ENCODE data around the gene APOL3.
A peak's percentile ranks its signal among the peaks of the same experiment; 100 is the strongest.
"Not testable (repeated sequence)": the region's sequence is repeated elsewhere in the genome, so short reads cannot be mapped to it uniquely, and the experiment has no call there.

Gene APOL3

DNA sequence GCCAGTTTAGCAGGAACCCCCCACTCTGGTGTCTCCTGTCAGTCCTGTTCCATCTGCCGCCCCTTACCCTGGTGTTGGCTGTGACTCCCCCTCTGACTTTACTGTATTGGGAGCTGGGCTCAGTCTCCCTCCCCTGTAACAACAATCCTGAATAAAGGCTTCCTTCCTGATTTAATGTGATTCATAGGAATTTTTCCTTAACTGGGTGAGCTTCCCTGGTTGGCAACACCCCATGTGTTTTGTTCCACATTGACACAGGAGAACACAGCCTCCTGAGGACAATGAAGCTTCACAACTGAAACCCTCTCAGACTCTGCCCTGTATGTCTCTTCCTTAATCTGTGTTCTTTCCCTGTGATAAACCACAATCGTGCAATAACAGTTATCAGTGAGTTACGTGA is 32.6 kb upstream of the APOL3 start:
- no peak for DNase-seq (ENCODE audit: low spot score)

DNA sequence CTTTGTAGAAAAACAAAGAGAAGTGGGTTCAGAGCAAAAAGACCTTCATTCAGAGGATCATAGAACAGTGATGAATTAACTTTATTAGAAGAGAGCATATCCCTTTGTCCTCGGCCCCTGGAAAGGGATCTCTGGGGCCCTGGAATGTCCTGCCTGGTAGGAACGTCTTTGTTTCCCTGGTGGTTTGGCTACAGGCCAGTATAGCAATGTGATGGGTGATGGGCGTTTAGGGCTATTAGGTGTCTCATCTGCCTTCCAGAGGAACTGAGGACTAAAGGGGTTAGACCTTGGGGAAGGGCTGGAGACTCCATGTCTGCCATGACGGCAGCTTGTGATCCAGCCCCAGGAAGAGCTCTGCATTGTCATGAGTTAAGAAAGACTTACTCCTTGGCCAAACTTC is 32.0 kb upstream of the APOL3 start:
- no peak for DNase-seq (ENCODE audit: low spot score)

DNA sequence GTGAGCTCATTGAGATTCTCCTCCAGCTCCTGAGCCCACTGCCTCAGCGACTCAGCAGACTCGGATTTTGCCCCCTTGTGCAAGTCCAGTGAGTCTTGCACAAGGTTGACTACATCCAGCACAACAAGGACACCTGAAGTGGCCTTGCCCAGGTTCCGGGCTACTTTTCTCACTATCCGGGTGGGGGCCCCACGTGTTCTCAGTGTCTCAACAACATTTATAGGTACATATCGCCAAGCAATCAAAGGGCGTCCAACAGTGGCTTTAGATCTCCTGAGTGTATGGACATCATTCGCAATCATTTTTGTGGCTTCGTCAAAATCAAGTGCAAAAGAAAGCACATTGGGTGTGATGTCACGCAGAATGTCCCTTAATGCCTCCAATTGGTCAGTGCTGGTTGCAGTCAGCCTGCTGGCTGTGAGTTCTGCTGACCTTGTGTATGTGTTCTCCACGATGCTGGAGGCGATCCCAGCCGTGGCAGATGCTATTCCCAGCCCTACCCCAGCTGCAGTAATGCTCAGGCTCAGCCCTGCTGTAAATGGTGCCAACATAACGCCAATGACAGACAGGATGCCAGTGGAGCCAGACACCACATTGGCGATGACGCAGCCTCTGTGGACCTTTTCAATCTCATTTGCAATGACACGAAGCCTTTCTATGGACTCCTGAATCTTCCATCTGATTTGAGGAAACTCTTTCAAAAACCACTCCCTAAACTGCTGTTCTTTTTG is 30.7 kb upstream of the APOL3 start:
- no peak for DNase-seq (ENCODE audit: low spot score)

DNA sequence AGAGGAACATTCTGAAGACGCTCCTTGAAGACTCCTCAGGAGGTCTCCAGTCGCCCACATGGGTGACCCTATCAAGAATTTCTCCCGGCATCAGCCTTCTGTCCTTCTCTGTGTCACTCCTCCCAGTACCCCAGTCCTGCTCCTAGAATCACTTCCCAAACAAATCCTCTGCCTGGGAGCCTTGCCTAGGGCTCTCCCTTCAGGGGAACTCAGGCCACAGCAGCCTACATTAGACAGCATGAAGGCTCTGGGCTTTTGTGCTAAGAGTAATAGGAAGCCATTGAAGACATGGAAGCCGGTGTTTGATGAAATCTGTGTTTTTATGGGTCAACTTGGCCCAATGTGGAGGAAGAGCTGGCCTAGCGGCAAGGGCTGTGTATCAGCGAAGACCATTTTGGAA is 27.3 kb upstream of the APOL3 start:
- not testable (repeated sequence) for DNase-seq (ENCODE audit: low spot score)

DNA sequence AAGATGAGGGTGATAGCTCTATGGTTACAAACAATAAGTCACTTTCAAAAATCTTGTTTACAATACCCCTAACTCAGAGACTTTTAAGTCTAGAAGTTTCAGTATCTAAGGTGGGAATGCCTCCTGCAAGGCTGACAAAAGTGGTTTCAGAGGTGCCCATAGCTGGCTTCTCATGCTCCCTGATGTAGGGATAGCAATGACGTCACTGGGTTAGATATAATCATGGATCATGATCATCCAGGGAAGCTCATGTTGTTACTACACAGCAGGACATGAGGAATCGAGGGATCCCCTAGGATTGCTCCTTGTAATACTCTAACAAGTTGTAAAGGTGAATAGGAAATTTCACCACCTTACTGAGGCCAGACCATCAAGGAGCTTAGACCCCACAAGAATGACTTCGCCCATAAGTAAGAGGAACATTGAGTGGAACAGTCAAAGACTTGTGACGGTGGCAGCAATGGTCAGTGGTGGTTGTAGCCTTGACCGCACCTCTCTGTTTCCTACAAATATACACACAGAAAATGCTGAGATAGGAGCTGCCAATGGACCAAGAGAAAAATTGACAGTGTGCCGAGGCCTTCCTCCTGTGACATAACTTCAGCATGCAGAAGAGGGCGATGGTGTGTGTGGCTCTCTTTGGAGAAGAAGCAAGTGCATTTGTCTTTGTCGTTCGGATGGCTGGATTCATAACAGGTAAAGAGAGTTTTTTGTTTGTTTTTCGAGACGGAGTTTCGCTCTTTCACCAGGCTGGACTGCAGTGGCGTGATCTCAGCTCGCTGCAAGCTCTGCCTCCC is 25.5 kb upstream of the APOL3 start:
- no peak for DNase-seq (ENCODE audit: low spot score)

DNA sequence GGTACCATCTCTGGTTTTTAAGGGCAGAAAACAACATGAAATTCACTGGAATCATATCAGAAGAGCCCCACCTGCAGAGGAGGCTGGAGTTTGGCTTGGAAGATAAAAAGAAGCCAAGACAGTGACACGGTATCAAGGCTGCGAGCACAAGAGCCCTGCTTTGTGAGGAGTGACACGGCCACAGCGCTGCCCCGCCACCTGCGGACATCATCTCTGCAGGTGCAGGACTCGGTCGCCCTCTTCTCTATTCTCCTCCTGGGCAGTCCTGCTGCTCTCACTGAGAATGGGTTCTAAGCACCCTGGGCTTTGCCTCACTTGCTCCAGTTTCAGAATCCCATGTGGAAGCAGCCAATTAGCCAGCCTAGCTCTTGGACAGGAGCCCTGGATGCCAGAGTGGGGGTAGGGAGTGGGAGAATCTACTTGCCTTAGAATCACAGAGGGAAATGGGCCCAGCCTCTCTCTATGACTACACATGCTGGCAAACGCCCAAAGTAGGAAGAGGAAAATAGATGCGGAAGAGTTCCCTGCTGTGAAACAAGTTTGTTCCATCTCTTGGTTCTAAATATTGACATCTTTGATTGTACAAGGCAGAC is 24.0 kb upstream of the APOL3 start:
- no peak for DNase-seq (ENCODE audit: low spot score)

DNA sequence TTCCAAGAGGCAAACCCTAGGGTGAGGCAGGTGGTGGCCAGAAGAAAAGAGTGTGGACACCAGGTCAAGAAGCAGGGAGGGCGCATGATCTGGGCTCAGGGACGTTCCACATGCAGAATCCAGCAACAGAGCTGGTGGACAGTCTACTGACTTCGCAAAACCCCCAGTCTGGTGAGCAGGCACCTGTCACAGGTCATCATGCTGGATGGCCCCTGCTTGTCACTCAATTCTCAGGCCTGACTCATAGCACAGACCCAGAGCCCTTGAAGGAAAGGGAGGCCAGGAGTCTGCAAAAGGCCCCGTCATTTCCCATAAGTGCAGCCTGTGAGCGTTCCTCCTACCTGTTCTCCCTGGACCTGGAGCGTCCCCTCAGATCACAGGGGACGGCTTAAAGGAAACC is 22.9 kb upstream of the APOL3 start:
- no peak for DNase-seq (ENCODE audit: low spot score)

DNA sequence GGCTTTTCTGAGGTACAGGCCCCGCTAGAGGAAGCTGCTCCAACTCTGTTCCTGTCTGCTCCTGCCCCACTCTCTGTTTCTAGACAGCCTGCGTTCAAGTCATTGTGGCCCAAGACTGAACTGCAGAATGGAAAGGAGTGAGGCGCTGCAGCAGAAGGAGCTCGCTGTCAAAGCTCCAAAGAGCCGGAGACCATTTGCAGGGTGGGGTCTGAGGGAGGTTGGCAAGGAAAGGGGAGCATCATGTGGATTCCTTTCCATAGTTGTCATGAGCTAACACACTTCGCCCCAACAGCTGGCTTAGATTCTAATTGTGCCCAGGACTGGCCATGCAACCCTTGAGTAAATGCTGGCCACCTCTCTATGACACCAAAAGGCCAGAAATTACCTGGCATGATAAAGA is 22.3 kb upstream of the APOL3 start:
- DNase-seq (ENCODE audit: low spot score) = no peak

DNA sequence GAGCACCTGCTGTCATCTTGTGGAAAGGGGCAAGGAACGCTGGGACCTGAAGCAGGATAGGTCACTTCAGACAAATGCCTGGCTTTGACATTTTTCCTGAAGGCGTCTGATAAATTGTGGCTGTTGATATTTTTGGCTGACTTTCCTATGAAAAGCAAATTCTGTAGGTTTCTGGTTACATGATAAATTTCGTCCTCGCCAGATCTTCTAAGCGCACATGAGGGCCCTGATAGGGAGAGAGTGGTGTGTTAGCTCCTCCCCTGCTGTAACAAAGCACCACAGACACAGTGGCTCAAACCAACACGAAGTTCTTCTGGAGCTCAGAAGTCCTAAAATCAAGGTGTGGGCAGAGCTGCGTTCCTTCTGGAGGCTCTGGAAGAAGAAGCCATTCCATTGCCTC is 21.5 kb upstream of the APOL3 start:
- no peak for DNase-seq (ENCODE audit: low spot score)

DNA sequence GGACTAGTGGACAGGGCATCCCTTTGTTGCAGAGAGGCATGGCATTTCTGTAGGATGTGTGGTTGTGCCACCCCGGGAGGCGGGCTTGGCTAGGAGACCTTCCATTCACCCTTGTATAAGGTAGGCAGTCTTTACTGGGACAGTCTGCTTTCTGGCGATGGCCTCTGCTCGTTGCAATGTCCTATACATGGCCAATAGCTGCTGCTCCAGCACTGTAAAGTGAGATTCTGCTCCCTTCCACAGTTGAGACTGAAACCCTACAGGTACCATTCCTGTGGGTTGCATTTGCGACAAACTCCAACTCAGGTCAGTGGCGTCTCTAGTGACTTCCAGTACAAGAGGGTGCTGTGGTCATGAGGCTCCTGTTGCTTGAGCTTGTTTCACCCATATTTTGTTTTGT is 20.4 kb upstream of the APOL3 start:
- DNase-seq (ENCODE audit: low spot score) = no peak

DNA sequence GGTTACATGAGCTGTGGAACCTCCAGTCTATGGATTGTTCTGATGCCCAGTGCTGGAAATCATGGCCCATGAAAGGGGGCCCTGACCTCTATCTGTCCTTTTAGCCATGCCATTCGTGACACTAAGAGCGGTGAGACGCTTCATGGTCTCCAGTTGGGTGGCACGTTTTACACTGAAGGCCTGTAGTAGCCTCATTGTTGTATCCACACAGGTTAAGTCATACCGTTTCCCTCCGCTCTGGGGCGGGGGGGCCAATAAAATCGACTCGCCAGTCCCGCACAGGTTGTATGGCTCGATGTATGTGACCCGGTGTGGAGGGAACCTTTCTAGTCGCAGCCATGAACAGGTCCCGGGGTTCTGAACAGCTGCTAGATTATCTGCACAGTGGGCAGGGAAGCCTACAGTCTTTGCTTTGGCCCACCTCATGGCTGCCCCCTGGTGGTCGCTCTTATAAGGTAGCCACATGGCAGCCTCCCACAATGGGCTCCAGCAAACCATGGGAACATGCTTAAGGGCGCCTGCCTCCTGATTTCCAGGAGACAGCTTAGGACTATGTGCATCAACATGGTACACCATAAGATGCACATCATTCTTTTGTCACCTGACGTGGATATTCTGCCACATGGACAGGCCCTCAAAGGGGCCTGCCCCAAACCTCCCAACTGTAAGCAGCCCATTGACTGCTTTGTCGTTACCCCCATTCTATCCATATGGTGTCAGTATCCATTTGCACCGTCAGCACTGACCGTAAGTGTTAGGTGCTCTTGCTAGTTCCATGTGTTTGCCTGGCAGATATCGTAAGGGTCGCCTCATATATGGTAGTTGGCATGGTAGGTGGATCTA is 19.7 kb upstream of the APOL3 start:
- DNase-seq (ENCODE audit: low spot score) = peak; percentile 72

DNA sequence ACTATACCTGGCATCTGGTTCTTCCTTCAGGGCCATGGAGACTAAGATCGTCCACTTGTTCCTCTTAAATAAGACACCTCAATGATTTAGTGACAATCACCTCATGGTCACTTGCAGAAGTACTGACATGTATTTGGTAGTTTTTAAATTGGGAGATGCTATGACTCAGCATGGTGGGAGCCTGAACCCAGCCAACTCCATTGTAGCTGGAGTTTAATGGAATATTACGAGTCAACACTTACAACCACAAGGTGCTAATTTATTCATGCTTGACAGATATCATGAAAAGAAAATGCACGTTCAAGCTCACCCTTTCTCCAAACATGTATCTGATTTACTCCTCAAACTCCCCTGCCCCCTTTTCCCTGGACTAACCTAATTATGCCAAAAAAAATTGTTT is 16.6 kb upstream of the APOL3 start:
- DNase-seq (ENCODE audit: low spot score) = no peak

DNA sequence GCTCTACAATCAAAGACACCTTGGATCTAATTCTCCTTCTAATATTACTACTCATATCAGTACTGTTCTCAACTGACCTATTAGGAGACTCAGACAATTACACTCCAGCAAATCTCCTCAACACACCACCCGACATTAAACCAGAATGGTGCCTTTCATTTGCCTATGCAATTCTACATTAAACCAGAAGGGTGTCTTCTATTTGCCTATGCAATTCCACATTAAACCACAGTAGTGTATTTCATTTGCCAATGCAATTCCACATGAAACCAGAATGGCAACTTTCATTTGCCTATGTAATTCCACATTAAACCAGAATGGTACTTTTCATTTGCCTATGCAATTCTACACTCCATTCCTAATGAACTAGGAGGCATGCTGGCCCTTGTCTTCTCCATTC is 15.3 kb upstream of the APOL3 start:
- DNase-seq (ENCODE audit: low spot score) = no peak

DNA sequence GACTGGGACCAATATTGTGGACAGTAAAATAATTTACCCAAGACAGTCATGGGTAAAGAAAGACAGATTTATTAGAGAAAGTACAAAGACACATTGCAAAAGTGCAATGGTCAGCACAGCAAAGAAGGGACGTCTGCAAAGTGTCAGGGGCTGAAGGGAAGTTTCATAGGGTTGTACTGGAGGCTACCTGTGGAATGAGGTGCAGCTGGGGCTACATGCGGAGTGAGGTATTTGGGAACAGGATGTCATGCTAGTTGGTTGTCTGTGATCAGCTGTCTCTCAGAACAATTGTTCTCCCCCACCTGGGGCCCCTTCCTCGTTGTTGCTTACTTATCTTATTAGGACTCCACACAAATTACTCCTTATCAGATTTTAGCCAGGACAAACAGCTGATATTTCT is 11.4 kb upstream of the APOL3 start:
- no peak for DNase-seq (ENCODE audit: low spot score)

DNA sequence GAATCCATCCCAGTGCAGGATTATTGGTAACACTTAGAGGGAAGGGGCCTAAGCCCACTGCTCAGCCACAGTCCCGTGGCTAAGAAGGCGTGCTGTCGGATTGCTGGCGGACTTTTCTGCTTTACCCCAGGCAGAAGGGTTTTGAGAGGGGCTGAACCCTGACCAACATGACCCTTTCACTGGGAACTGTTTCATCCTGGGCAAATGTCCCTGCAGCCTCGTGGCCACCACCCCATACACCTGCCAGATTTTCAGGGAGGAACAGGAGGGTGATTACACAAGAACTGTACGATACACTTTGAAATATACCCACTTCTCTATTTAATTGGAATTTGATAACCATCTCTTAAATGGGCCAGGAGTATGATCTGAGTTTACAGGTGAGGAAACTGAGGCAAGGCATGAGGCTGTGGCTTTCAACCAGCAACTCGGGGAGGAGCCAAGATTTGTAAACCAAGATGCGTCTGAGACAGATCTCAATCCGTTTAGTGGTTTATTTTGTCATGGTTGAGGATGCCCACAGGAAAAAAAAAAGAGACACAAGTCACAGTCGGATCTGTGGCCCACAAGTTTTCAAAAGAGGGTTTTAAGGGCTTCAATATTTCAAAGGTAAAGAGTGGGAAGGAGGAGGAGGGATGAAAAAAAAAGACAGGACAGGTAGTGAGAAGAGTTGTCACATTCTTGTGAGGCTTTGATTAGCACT is 6.1 kb upstream of the APOL3 start:
- DNase-seq (ENCODE audit: low spot score) = no peak

DNA sequence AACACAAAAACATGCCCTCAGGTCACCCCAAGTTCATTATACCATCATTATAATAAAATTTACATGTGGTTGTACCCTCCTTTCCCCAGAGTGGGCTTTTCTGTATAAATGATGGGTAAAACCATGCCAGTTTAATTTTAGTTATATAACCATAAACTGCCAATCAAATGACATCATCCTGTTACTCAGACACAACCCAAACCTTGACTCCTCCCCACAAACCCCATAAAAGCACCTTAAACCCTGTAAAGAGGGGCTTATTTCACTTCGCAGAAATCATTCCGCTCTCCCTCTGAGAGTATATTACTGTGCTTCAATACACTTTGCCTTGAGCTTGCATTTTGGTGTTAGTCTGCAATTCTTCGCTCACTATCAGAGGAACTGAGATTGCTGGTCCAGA is 5.5 kb upstream of the APOL3 start:
- no peak for DNase-seq (ENCODE audit: low spot score)

DNA sequence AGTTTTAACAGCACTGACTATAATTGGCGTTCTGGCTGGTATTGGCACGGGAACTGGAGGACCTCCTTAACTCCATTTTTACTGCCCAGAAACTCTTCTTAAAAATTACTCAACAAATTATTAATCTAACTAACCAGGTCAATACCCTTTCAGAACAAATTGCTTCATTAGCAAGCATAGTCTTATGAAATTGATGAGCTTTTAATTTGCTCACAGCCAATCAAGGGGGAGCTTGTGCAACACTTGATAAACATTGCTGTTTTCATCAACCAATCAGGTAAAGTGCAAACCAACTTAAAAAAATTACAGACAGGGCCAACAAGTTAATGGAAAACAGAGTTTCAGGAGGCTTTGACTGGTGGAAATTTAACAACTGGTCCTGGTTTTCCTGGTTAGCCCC is 4.6 kb upstream of the APOL3 start:
- DNase-seq (ENCODE audit: low spot score) = no peak

DNA sequence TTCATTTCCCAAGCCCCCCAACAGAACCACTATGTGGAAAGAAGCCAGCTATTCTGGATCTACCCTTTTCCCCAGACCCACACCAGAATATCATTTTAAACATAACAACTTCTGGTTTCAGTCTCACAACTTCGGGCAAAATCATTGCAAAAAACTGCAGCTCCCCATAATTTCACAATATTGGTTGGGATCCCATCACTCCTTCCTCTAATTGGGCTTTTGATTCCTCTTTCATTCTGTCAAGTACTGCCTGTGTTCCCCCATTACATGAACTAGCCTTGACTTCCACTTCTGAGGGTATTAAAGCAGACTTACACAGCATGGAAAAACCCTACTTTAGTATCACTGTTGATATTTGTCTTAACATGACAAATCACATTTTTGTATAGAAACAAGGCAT is 4.1 kb upstream of the APOL3 start:
- no peak for DNase-seq (ENCODE audit: low spot score)

DNA sequence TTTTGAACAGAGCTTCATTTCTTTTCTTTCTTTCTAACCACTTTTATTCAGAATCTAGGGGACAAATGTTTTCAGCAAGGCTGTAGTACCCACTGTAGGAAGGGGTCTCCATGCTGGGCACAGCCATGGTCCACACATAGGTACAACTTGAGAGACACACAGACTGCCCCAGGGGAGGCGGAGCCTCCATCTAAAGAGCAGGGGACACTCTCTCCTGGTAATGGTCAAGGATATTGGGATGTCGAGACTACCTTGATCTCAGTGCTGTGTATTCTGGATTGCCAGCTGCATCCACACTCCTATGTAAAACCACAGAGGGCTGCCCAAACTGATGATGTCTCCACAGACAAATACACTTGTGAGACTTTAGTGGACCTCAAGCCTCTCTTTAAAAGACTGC is 2.9 kb upstream of the APOL3 start:
- DNase-seq (ENCODE audit: low spot score) = no peak

DNA sequence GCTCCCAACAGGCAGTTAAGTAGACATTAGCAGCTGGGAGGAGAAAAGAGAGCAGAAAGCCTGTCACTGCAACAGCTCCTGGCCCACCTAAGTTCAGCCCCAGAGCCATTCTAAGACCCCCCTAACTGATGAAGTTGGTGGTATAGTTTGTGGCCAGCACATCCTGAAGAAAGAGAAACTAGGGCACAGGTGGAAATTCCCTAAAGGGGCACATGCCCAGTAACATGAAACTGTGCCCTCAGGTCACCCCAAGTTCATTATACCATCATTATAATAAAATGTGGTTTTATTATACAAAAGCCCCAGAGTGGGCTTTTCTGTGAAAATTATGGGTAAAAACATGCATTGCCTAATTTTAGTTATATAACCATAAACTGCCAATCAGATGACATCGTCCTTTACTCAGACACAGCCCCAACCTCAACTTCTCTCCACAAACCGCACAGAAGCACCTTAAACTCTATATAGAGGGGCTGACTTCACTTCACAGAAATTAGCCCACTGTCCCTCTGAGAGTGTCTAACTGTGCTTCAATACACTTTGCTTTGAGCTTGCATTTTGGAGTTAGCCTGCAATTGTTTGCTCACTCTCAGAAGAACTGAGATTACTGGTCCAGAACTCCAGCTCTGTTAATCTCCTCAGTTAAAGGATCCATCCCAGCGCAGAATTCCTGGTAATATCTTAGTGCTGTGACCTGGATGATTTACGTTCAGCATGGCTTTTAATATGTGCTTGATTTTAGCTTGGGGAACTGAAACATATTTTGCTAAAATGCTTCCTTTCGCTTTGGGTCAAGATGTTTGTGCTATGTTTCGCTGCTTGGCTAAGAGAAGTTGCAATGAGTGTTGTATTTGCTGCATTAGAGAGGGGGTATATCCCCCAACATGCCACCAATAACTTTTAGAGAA is 1.8 kb upstream of the APOL3 start:
- DNase-seq (ENCODE audit: low spot score) = no peak

DNA sequence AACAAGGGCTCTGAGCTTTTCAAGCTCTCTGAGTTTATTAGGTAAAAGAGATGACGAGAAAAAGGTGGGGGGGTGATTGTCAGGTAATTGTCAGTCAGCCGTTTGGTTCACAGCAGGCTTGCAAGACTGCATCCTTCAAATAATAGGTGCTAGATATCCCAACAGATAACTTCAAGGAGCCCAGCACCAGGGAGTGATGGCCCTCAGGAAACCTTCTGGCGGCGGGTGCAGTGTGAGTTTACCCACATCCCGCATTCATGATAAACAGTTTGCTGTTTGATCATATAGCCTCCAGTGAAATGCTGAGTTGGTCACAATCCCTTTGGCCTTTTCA is 1.2 kb upstream of the APOL3 start:
- DNase-seq (ENCODE audit: low spot score) = not testable (repeated sequence)

Measured in HuH-7 (cell line).